A204.1 (cell line): ENCODE measurements around the gene MED15.

Source experiments
- FAIRE-seq: peaks from 2 replicates; lab custom pipeline; 2012; peaks lifted over from hg19 to GRCh38; lab: Jason Lieb, UNC

Gene MED15

GRCh38 chr22:20629401-20629800, 122.0 kb downstream of the MED15 start:
- FAIRE-seq = no peak

DNA sequence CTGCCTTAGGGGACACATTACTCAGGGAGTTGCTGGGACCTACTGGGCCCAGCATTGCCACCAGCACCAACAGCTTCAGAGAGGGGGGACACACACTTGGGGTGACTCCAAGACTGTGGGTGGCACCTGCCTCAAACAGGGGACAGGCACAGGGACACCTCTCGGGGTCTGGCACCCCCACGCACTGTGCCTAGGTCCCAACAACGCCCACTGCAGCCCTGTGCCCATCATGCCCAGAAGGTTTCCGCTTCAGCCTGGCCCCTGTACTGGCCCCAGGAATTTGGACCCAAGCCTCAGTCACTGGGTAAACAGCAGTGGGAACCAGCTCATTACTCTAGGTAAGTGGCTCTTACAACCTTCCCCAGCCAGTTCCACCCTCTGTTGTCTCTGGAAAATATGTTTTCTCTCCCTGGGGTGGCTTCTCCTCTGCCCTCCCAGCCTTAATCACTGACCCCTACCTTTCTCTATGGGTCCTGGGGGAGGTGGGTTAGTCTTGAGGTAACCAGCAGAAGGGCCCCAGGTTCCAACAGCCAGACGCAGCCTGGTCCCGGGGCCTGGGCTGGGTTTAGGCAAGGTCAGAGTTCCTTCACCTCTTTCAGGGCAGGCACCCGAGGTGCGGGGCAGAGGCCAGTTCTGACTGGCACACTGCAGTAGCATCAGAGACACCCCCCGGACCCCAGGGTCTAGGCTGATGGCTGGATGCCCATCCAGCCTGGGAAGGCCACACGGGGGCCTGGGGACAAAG, 123.6 kb downstream of the MED15 start:
- FAIRE-seq = no peak

DNA sequence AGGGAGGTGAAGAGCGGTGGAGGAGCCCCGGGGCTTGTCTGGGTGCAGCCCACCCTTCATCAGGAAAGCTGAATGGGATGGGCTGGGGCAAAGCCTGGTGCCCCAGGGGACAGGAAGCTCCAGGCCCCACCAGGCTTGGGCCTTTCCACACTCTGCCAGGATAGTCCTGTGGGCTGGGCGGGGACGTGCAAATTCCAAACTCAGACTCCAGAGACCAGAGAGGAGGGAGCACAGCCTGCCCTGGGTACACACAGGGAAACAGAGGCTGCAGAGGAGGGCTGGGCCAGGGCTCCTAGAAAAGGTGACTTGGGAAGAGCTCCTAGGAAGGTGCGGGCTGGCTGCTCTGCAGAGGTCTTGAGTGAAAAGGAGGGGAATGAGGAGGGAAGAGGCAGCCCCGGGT, 124.7 kb downstream of the MED15 start:
- FAIRE-seq = no peak

GRCh38 chr22:20632518-20632917, 125.1 kb downstream of the MED15 start:
- FAIRE-seq = no peak

DNA sequence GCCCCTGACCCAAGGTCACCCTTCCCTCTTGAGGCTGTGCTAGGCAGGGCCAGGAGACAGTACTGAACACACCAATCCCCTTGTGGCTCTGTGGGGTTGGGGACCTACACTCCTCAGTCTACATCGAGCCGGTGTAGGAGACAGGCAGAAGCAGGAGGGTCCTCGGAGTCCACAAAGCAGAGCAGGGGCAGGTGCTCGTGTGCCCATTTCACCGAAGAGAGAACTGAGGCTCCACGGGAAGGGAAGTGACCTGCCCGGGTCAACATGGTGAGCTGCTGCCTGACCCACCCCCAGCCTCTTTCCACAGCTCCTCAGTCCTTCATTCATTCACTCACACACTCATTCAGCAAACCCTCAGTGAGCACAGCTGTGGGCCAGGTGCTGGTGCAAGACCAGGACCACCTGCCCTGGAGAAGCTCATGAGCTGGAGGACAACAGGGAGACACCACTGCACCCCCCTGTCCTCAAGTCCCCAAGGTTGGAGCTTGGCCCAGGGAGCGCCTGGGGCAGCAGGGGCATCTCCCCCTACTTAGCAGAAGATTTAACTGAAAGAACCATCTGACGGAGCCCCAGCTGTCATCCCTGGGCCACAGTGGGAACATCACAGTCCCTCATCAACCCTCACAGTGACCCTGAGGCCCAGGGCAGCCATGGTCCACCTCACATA, 127.3 kb downstream of the MED15 start:
- FAIRE-seq = no peak

- FAIRE-seq = no peak
These were observed 127.8 kb downstream of the MED15 start for GRCh38 chr22:20635227-20635591.

- no peak for FAIRE-seq
These were observed 128.8 kb downstream of the MED15 start for GRCh38 chr22:20636075-20636812.

DNA sequence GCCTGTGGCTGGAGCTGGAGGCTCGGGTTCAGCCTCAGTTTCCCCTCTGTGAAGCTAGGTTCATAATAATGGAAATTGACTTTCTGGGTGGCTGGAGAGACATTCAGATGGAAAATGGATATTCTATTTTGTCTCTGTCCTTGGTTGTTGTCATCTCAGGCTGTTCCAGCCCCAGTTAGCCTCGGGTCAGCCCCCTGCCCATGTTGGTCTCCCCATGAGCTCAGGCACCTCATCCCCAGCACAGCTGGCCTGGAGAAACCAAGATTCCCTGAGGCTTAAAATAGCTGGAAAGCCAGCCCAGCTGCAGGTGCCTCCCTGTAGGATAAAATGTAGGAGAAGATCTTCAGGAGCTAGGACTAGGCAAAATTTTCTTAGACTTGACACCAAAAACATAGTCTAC, 129.5 kb downstream of the MED15 start:
- no peak for FAIRE-seq
